Measurements from ENCODE around the gene KLHL29.

The KLHL29 gene

GRCh38 chr2:23681356-23682140, 296.6 kb downstream of the KLHL29 start:
- DNase-seq (ENCODE audit: low read depth in 2 of 2), result no peak

DNA sequence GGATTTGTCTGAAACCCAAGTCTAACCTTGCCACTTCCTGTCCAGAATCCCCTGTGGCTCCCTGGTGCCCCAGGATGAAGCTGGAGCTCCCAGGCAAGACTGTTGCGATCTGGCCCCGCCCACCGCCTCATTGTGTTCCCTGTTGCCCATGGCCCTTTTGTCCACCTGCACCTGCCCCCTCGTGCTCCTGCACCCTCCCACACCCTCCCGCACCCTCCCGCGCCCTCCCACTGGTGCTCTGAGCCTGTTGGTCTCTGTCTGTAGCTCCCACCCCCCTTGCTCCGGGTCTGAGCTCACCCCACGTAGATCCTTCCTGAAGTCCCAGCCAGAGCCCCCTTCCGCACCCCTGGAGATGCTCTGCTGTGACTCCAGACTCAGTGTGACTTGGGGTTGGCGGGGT, 297.5 kb downstream of the KLHL29 start:
- no peak for DNase-seq (ENCODE audit: low read depth in 2 of 2)

DNA sequence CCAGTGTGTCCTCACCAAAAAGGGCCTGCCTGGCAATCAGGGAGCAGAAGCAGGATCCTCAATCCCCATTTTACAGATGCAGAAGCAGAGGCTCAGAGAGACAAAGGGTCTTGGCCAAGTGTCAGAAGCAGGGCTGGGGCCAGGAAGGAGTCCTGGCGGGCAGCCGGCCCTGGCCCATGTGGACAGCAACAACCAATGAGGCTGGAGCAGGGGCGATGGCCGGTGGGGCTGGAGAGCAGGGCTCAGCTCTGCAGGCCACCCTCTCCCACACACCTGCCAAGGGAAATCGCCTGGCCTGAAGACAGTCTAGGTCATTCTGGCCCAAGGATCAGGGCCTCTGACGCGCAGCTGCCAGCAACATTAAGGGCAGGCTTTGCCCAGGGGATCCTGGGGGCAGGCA, 298.0 kb downstream of the KLHL29 start:
- no peak for DNase-seq (ENCODE audit: low read depth in 2 of 2)

- no peak for DNase-seq (ENCODE audit: low read depth in 2 of 2)
Observed at GRCh38 chr2:23684395-23685176, 299.6 kb downstream of the KLHL29 start.

GRCh38 chr2:23685181-23685580, 300.2 kb downstream of the KLHL29 start:
- DNase-seq (ENCODE audit: low read depth in 2 of 2), result no peak

DNA sequence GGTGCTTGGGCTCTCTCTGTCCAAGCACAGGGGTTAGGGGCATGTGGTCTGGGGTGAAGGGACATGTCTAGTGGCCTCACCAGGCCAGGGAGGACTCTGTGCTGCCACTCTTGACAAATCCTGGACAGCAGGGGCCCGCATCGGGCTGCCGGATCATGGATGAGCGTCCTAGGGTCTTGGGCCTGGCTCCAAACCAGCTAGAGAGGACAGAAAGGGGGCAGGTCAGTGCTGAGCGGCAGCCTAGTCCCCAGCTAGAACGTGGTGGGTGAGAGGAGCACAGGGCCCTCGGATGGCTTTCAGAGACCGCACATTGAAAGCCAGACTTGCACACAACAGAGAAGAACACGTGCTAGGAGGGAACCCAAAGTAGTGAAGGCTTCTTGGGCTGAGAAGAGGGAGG, 300.7 kb downstream of the KLHL29 start:
- no peak for DNase-seq (ENCODE audit: low read depth in 2 of 2)

GRCh38 chr2:23686405-23687029, 301.5 kb downstream of the KLHL29 start:
- no peak for DNase-seq (ENCODE audit: low read depth in 2 of 2)

- no peak for DNase-seq (ENCODE audit: low read depth in 2 of 2)
Observed at GRCh38 chr2:23687214-23687613, 302.2 kb downstream of the KLHL29 start.

DNA sequence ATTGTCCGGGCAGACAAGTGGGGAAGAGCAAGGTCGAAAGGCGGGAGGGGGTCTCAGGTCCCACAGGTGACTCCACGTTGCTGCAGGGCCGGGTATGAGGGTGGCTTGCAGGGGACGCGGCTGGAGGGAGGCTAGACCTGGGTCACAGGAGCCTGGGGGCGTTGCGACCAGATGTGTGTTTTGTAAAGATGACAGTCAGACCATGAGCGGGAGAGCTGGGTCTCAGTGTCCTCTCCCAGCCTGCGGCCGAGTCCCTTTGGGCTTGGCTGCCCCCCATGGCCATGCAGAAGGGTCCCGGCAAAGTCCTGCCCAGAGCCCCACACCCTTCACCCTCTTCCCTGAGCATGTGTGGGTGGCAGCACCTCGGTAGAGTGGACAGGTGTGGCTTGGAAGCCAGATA, 302.7 kb downstream of the KLHL29 start:
- no peak for DNase-seq (ENCODE audit: low read depth in 2 of 2)

DNA sequence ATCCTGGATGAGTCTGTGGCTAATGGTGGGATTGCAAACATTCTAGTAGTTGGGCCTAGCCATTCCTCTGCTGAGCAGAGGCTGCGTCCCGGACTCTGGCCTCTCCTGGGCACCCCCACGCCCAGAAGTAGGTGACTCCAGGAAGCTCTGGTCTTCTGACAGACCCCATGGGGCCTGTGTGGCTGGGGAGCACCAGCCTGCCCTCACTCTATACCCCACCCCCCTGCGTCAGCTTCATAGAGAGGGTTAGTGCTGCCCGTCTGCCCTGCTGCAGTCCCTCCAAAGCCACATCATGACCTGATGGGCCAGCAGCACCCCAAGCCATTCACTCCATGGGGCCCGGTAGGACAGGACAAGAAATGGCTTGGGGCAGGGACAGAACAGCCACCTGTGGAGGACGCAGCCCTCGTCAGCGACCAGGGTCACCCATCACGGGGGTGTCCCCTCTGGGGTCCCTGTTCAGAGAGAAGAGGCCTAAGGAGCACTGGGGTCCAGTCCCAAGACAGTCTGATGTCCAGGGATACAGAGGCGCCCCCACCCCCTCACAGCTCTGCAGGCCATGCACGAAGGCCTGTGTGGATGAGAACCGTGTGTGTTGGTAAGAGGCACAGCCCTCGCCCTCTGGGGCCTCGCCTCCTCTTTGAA, 303.6 kb downstream of the KLHL29 start:
- DNase-seq (ENCODE audit: low read depth in 2 of 2), result no peak

DNA sequence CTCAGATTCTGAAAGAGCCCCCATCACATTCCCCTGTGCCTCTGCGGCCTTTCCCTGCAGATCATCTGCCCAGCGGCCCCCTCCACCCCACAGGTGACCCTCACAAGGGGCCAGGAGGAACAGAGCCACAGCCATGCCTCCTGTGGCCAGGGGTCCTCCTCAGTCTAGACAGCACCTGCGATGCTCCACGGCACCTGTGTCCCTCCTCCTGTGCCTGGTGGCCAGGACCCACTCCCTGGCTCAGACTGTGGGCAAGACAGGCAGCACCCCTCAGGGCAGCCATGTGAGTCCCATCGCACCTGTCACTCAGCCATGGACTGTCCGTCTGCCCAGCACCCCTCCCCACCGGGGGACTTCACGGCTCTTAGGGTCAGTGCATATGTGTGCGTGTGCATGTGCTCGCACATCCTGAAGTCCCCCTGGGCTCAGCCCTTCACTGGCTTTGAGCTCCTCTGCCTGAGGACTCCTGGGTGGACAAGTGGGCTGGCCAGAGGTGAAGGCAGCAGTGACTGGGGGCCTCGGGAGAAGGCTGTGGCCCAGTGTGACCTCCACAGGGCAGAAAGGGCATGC, 304.2 kb downstream of the KLHL29 start:
- no peak for DNase-seq (ENCODE audit: low read depth in 2 of 2)

GRCh38 chr2:23689891-23690290, 304.9 kb downstream of the KLHL29 start:
- DNase-seq (ENCODE audit: low read depth in 2 of 2), result no peak

DNA sequence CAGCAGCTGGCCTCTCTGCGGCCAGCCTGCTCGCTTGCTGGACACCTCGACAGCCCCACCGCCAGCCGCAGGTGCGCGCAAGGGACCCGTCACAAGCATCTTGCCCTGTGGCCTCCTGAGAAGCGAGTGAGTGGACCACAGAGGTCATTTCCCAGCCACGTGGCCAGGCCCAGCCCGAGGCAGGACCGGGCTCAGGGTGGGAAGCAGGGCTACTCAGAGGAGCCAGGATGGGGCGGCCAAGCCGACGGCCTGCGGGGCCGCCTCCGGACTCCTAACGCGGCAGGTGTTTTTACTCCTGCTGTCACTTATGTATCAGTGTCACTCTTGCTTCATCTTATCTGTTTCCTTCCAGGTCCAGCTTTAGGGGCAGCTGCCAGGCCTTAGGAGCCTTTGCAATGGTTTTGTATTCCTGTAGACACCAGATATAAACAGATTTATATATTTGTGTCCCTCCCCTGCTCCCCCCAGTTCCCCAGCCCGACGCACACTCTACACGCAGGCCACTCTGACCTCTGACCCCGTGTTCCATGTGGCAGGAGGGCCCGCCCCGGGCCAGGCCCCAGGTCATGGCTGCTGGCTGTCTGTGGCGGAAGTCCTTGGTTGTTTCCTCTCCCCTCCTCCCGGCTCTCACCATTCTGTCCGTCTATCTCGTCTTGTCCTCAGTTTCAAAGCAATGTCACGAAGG, 305.6 kb downstream of the KLHL29 start:
- DNase-seq (ENCODE audit: low read depth in 2 of 2), result no peak

- no peak for DNase-seq (ENCODE audit: low read depth in 2 of 2)
Observed at GRCh38 chr2:23691106-23691470, 306.1 kb downstream of the KLHL29 start.

- no peak for DNase-seq (ENCODE audit: low read depth in 2 of 2)
Observed at GRCh38 chr2:23691565-23691964, 306.6 kb downstream of the KLHL29 start.

DNA sequence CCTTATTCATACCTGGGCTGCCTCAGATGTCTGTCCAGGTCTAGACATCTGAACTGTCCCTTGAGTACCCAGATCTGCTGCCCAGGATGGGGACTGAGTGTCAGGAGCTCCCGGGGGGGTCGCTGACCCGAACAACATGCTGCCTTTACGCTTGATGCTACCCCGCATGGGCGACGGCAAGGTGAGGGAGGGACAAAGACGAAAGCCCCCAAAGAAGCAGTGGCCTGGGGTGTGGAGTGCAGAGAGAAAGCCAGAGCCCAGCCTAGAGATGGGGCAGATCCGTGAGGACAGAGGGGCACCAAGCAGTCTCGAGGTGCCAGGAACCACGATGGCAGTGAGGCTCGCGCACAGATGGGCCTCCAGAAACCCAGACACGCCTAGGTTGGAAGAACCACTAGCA, 307.3 kb downstream of the KLHL29 start:
- DNase-seq (ENCODE audit: low read depth in 2 of 2), result no peak

- no peak for DNase-seq (ENCODE audit: low read depth in 2 of 2)
Observed at GRCh38 chr2:23692851-23693605, 308.0 kb downstream of the KLHL29 start.

- no peak for DNase-seq (ENCODE audit: low read depth in 2 of 2)
Observed at GRCh38 chr2:23693606-23693951, 308.6 kb downstream of the KLHL29 start.

- DNase-seq (ENCODE audit: low read depth in 2 of 2), result no peak
Observed at GRCh38 chr2:23694058-23695045, 309.4 kb downstream of the KLHL29 start.
